ENCODE data around the gene MROH2A.

- TF ChIP-seq GATA2 (IDR thresholded peaks at IDR 0.05; ENCODE audit: low read depth, low read length) (no peak), GATA3 (IDR thresholded peaks at IDR 0.05; ENCODE audit: low read depth, low read length) (no peak)
Measured at GRCh38 chr2:233778030-233778429, at the start of gene MROH2A.
